GM12874 (cell line): Measurements from ENCODE around the gene CDC42SE2.

ENCODE experiments used
- TF ChIP-seq, protein P1 (sequence below): IDR thresholded peaks from 2 replicates; pipeline ENCODE4 v1.5.1; 2011; ENCODE audit warnings: low read depth, mild to moderate bottlenecking, control low read depth, low read length, moderate library complexity; ENCODE audit not compliant: insufficient read depth

The CDC42SE2 gene

DNA sequence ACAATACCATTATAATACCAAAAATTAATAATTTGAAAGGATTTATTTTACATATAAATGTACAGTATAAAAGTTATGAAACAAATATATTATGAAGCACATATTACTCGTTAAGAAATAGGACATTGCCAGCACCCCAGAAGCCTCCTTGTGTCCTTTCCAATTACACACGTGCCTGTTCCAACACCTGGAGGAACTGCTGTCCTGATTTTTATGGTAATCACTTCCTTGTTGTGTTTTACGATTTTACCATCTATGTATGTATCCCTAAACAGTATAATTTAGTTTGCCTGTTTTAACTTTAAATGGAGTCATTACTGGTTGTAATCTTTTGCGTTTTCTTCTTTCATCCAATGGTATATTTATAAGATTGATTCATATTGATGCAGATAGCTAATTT, 105.0 kb downstream of the CDC42SE2 start:
- TF ChIP-seq, protein P1, sequence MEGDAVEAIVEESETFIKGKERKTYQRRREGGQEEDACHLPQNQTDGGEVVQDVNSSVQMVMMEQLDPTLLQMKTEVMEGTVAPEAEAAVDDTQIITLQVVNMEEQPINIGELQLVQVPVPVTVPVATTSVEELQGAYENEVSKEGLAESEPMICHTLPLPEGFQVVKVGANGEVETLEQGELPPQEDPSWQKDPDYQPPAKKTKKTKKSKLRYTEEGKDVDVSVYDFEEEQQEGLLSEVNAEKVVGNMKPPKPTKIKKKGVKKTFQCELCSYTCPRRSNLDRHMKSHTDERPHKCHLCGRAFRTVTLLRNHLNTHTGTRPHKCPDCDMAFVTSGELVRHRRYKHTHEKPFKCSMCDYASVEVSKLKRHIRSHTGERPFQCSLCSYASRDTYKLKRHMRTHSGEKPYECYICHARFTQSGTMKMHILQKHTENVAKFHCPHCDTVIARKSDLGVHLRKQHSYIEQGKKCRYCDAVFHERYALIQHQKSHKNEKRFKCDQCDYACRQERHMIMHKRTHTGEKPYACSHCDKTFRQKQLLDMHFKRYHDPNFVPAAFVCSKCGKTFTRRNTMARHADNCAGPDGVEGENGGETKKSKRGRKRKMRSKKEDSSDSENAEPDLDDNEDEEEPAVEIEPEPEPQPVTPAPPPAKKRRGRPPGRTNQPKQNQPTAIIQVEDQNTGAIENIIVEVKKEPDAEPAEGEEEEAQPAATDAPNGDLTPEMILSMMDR: no peak

DNA sequence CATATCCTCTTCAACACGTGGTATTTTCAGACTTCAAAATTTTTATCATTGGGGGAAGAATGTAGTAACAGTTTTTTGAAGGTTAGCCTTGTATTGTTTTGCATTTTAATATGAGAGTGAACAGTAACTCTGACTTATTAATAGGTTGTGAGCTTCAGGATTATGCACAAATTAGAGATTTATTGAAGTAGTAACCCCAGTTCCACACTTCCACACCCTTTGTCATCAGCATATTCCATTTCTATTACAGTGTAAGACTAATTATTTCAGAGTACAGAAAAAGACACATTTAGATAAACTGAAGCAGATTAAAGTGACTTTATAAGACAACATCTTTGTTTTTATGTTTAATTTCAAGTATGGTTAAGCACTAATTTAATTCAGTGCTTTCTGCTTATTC, 105.7 kb downstream of the CDC42SE2 start:
- TF ChIP-seq, protein P1: no peak

GRCh38 chr5:131371835-131372234, 108.0 kb downstream of the CDC42SE2 start:
- TF ChIP-seq, protein P1: no peak

- TF ChIP-seq, protein P1: no peak
These were observed 109.4 kb downstream of the CDC42SE2 start for GRCh38 chr5:131373265-131373664.

DNA sequence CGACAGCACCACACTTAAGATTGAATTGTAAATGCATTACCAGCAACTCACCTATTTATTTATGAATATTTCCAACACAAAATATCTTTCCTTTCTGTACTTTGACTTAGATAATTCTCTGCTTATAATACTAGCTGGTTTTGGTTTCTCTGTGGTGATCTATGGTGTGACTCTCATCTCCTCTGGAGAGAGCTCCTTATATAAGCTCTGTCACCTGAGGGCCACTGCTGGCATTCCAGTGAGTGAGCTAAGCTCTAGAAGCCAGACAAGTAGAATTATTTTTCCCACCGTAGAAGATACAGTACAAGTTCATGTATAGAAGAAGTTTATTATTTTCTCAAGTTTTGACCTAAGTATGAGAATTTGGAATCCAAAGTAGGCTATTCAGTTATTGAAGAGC, 111.5 kb downstream of the CDC42SE2 start:
- TF ChIP-seq, protein P1: no peak

GRCh38 chr5:131377346-131377745, 113.5 kb downstream of the CDC42SE2 start:
- TF ChIP-seq, protein P1: no peak

GRCh38 chr5:131377785-131378325, 114.0 kb downstream of the CDC42SE2 start:
- TF ChIP-seq, protein P1: no peak
